Activated CD4-positive, alpha-beta T cell treated with anti-CD3 and anti-CD28 coated beads, Interleukin-2, amount 50 U/mL, for 48 hours (primary cell): Measurements from ENCODE around the gene PPP6R3.
"Not testable (repeated sequence)": the region's sequence is repeated elsewhere in the genome, so short reads cannot be mapped to it uniquely, and the experiment has no call there.

ENCODE experiments used
- DNase-seq, 2 experiments: peaks; one replicate each; pipeline ENCODE4 v3.0.0-alpha.2; 2020

Gene PPP6R3

DNA sequence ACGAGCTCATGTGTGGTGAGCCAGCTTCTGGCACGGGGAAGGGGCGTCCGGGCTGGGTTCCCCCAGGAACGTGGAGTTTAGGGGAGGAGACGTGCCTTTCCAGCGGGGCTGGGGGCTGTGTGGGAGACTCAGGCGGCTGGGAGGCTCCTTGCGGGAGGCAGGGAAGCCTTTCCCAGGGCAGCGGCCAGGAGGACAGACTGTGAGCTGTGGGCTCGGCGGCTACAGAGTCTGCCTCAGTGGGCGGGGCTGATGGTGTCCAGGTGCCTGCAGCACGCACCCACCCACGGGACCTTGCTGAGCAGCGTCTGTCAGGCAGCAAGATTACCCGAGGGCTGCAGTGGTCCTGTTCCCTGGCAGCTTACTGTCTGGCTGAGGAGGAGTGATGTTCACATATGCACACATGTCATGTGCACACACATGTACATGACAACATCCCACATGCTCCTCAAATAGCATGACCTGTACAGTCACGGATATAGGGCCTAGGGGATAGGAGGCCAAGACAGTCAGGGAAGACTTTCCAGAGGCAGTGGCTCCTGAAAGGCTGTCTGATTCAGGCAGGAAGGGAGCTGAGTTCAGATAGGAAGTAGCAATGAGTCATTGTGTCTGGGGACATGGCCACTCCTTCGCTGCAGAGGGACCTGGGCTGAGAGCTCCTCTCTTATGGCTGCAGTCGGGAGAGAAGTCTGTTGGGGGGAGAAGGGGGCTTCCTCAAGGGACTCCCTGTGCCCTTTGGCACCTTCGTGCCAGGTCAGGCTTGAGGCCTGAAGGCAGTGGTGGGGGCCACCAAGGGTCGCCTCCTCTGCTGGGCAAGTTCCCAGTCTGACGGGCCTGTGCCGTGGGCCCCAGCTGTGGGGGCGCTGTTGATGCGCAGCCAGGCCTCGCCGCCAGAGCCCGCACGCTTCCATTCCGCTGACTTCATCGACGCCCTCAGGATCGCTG is 23.3 kb upstream of the PPP6R3 start:
- DNase-seq = no peak

DNA sequence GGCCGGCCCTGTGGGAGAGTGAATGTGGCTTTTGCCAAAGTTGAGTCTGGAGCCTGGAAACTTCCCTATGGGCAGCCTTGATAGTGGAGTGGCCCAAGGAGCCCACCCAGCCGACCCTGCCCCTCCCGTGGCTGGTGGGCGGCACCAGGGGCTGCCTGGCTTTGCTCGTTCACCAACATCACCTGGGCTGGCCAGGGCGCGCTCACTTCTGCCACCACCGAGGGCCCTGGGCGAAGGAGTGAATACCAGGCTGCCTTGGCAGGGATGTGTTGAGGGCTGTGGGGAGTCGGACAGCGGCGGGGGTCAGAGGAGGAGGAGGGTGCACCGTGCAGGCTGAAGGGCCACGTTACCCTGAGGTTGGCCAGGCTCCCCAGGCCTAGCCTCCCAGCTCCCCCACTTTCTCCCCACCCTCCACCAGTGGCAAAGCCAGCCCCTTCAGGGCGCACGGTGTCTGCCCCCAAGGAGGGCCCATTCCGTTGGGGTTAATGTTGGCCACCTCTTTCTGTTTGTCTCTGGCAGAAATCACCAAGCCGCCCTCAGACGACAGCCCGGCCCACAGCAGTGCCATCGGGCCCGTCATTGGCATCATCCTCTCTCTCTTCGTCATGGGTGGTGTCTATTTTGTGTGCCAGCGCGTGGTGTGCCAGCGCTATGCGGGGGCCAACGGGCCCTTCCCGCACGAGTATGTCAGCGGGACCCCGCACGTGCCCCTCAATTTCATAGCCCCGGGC is 22.5 kb upstream of the PPP6R3 start:
- DNase-seq = no peak

DNA sequence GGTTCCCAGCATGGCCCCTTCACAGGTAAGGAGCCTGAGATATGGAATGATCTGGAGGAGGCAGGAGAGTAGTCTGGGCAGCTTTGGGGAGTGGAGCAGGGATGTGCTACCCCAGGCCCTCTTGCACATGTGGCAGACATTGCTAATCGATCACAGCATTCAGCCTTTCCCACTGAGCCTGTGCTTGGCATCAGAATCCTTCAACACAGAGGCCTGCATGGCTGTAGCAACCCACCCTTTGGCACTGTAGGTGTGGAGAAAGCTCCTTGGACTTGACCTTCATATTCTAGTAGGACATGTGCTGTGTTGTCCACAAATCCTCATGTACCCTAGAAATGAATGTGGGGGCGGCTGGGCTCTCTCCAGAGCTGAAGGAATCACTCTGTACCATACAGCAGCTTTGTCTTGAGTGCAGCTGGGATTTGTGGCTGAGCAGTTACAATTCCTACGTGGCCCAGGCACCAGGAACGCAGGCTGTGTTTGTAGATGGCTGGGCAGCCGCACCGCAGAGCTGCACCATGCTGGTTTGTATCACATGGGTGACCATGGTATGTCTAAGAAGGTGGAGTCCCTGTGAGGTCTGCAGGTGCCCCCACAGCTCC is 21.8 kb upstream of the PPP6R3 start:
- no peak for DNase-seq

DNA sequence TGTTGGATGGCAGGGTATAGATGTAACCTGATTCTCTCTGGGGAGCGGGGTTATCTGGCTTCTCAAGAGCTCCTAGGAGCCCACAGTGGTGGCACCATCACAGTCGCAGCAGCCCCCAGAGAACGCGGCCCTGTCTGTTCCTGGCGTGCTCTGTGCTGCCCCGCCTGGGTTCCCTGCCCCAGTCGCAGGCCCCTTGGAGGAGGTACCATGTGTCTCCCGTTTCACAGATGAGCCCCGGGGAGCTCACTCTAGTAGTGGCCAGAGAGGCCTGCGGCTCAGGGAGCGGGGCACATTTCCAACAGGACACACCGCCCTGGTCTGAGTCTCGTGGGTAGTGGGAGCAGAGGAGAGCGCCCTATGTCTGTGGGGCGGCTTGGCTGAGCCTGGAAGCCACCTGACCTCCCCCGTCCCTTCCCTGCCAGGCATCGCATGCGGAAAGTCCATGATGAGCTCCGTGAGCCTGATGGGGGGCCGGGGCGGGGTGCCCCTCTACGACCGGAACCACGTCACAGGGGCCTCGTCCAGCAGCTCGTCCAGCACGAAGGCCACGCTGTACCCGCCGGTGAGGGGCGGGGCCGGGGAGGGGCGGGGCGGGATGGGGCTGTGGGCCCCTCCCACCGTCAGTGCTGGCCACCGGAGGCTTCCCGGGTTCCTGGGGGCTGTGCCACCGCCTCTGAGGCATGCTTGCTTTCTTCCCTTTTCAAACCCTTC is 21.0 kb upstream of the PPP6R3 start:
- no peak for DNase-seq

DNA sequence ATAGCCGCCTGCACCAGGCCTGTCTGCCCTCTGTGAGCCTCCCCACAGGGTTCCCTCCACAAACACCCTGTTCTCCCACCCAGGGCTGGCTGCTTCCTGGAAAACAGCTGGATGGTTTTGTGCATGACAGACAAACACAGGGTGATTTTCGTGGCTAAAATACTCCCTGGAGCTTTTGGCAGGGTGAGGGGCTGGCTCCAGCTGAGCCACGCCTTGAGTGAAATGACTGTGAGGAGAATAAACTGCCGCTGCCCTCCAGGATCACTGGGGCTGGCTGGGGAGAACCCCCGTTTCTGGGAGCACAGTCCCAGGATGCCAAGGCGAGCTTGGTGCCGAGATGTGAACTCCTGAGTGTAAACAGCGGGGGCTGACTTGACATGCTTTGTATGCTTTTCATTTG is 20.3 kb upstream of the PPP6R3 start:
- no peak for DNase-seq

DNA sequence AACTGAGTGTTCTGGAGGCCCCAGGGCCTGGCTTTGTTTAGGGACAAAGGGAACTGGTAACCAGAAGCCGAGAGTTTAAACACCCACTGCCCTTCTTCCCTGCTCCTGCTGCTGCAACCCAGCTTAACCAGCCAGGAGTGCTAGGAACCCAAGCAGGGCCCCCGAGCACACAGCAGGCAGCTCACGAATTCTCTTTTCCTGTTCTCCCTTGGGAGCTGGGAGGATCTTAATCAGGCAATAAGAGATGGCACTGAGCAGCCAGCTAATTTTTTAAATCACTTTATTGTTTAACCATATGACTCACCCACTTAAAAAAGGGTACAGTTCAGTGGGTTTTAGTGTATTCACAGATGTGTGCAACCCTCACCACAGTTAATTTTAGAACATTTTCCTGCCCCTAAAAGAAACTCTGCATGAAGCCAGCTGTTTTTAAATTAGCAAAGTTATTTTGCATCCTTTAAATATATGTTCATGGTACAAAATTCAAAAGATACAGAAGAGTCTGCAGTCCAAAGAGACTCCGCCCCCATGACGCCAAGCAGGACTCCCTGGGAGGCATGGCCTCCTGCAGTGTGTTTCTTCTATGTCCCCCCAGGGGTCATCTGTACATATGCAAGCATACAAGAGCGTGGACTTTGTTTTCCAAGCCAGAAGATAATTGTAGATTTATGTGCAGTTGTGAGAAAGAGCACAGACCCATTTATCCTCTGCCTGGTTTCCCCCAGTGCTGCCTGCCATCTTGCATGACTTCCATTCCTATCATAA is 18.9 kb upstream of the PPP6R3 start:
- DNase-seq = no peak

DNA sequence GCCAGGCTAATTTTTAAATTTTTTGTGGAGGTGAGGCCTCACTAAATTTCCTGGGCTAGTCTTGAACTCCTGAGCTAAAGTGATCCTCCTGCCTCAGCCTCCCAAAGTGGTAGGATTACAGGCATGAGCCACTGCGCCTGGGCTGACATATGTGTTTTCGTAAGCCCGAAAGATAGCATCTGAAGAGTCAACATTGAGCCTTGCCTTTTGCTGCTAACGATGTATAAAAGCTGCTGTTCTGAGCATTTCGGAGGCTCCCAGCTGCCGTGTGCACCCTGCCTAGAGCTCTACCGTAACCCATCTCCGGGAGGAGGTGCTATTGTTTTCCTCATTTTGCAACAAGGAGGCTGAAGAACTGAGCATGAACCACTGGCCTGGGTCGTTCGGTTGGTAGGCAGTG is 18.1 kb upstream of the PPP6R3 start:
- no peak for DNase-seq

DNA sequence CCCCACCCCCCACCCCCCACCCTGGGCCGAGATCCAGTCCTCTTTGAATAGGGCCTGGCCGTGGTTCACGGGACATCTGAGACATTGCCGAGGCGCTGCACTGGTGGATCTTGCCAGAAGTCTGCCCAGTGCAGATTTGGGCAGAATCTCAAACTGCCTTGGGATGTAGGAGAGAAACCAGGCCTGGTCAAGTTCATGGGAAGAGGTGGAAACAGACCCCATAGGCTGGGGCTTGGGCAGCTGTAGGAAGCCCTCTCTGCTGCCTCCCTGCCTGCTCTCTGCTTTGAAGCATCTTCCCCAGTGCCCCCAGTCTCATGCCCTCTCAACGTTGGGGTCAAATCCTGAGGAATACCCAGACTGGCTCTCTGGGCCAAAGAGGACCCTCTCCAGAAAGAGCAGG is 16.0 kb upstream of the PPP6R3 start:
- DNase-seq = no peak

DNA sequence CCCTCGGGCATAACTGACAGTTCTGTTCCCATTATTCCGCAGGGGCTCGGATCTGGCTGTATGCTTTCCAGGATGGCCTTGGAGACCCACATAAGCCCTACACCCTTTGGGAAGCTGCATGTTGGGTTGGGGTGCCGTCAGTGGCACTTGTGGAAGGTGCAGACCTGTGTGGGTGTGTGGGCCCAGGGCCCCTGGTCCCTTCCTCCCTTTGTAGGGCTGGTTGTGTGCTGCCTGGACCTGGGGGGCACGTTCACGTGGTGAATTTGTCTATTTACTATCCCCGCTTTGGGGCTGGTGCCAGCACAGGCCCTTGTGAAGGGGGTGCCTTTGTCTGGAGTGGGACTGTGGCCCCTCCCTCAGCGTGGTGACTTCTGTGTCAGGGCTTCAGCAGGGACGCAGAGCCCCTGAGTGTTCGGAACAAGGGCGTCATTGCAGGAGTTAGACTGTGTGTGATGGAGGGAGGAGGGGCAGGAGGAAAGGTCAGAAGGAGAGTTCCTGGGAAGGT is 15.0 kb upstream of the PPP6R3 start:
- DNase-seq = no peak

DNA sequence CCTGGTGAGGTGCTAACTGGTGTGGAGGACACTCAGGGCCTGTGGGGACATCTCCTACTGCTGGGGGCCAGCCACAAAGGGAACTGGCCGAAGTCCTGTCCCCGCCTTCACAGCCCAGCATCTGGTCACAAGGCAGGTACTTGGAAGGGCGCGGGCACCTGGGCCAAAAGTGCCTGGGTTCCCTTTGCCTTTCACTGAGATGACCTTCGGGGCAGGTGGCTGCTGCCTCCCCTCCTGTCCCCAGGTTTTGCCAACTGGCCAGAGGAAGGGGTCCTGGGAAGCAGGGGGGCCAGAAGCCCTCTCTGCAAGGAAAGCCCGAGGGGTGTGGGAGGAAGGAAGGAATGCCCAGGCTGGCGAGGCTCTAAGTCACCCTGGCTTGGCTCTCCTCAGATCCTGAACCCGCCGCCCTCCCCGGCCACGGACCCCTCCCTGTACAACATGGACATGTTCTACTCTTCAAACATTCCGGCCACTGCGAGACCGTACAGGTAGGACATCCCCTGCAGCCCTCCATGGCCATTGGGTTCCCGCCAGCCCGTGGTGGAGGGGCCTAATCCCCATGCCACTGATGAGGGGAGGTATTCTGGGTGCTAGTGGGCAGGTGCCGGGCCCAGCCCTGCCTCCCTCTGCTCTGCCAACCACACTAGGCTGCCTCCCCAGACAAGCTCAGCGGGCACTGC is 14.4 kb upstream of the PPP6R3 start:
- no peak for DNase-seq

DNA sequence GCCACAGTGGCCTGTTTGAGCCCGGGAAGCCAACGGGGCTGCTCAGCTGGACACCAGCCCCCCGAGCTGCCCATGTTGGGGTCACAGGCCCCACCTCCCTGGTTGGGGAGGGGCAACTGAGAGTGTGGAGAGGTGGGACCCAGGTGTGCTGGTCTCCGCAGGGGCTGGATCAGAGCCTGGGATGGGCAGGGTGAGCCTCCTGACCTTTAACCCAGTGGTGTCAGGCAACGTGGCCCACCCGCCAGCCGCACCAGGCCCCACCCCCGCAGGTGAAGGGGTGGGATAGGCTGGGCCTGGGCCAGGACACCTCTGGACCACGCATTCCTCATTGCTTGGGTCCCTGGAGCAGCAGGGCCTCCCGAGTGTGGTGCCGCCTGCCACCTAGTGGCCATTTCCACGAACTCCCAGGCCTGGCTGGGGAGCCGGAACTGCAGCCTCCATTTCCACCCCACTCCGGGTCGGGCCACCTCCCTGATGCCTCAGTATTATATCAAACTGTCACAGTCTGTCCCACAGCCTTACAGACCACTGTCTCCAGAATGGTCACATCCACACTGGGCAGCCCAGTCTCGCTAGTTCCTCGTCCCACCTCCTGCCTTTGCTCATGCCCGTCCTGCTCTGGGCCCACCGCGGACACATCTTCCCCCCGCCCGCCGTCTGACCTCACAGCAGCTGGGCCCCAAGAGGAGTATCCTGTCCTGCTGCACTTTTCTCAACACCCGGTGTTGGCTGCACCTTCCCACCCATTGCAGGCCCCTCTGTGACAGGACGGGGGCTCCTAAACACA is 13.3 kb upstream of the PPP6R3 start:
- peak; percentile 81 to 85 for DNase-seq

DNA sequence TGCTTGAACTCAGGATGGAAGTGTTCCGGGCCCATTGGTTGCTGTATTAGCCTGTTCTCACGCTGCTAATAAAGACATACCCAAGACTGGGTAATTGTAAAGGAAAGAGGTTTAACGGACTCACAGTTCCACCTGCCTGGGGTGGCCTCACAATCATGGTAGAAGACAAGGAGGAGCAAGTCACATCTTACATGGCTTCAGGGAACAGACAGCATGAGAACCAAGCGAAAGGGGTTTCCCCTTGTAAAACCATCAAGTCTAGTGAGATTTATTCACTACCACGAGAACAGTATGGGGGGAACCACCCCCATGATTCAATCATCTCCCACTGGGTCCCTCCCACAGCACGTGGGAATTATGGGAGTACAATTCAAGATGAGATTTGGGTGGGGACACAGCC is 12.6 kb upstream of the PPP6R3 start:
- not testable (repeated sequence) for DNase-seq

DNA sequence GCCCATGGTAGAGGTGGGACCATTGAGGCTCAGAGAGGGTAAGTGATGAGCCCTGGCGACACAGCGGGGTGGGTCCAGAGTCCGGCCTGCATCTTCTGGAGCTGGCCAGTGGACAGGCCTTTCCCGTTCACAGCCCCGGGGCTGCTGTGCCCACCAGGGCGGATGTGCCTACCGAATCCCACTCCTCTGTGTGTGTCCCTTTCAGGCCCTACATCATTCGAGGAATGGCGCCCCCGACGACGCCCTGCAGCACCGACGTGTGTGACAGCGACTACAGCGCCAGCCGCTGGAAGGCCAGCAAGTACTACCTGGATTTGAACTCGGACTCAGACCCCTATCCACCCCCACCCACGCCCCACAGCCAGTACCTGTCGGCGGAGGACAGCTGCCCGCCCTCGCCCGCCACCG is 11.9 kb upstream of the PPP6R3 start:
- no peak for DNase-seq

DNA sequence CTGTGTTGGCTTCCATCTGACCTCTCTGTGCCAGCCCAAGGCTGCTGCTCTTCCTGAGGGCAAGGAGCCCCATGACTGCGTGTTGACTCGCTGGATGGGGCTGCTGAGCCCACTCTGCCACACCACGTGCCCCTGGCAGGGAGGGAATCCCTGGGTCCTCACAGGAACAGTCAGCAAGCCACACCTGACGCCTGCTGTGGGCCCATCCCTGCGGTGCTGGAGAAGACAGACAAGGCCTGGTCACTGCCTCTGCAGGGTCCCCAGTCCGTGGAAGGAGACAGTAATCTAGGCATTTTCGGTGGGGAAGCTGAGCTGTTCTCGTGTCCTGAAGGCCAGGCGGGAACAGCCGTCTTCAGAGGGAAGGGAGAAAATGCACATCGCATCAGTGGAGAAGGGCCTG is 10.6 kb upstream of the PPP6R3 start:
- DNase-seq = no peak

DNA sequence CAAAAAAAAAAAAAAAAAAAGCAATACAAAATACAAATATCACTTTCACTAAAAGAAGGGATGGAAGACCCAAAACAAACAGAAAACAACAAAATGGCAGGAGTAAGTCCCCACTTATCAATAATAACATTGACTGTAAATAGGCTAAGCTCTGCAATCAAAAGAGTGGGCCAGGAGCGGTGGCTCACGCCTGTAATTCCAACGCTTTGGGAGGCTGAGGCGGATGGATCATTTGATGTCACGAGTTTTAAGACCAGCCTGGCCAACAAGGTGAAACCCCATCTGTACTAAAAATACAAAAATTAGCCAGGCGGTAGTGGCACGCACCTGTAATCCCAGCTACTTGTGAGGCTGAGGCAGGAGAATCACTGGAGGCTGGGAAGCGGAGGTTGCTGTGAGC is 9.8 kb upstream of the PPP6R3 start:
- no peak for DNase-seq

DNA sequence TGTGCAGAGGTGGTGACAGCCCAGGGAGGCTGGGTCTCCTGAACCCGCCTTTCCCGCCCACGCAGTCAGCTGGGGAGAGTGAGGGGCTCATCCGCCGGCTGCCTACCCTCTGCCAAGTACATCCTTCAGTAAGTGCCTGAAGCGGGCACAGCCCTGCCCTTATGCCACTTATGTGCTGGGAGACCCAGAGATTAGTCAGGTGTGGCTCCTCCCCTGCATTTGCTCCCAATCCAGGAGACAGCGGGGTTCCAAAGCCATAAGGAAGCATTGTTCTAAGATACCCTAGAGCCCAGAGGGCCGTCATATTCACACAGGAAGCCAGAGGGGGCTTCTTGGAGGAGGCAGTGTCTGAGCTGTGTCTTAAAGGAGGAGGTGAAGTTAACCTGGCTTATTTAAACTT is 5.8 kb upstream of the PPP6R3 start:
- DNase-seq = no peak

DNA sequence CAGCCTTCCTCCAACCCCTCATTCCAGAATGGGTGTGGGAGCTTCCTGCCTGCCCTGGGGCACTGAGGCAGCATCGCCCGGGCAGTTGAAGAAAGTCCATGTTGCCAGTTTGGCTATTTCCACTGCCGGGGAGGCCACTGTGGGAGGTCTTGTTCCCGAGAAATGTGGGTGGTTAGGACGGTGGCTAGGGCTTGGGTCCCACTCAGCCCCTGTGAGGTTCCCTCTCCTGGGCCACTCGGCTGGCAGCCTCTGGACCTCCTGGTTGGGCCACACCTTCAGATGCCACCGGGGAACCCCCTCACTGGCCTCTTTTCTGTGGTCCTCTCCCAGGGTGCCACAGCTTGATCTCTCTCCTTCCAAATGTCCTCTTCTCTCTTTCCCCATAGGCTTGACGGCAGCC is 5.1 kb upstream of the PPP6R3 start:
- DNase-seq = no peak

DNA sequence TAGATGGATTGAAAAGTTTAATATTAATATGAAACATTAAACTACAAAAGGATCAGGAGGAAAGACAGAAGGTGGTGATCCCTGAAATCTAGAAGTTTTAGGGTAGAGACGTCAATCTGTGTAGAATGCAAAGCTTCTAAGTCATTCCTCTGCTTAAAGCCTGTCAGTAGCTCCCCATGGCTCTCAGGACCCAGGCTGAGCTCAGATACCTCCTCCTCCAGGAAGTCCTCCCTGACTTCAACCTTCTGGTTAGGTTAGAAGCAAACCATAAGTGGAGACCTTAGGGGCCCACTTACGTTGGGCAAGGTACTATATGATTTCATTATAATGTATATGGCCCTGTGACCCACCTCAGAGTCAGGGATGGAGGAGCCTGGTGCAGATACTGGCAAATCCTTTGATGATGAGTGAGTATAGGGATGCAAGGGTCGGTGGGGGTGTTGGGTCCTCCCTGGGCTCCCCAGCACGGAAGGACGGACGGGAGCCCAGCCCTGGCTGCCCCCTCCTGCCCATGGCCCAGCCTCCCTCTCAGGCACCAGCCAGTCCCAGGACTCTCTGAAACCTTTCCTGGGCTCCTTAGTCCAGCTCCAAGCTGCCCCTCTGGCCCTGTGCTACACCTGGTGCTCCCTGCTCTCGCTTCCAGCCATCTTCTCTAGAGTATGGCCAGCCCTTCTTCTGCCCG is 3.2 kb upstream of the PPP6R3 start:
- no peak for DNase-seq

DNA sequence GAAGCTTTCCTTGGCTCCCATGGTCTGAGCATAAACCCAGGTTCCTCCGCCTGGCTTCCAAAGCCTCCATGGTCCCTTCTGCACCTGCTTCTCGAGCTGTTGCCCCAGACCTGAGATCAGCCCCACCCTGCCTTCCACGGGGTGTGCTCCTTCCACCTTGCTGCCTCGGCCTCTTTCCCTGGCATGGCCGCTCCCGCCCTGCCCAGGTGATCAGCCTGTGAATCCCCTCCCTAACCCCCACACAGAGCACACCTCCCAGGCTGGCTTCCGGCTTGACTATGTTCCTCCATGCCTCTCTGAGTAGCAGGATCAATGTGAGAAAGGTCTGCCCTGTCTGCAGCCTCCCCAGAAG is 2.7 kb upstream of the PPP6R3 start:
- no peak for DNase-seq

DNA sequence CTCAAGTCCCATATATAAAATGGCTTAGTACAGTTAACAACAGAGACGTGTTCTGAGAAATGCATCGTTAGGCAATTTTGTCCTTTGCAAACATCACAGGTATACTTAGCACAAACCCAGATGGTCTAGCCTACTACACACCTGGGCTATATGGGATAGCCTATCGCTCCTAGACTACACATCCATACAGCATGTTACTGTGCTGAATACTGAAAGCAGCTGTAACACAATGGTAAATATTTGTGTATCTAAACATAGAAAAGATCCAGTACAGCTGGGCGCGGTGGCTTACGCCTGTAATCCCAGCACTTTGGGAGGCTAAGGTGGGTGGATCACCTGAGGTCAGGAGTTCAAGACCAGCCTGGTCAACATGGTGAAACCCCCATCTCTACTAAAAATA is 2.2 kb upstream of the PPP6R3 start:
- not testable (repeated sequence) for DNase-seq
